K562 (cell line): ENCODE results near the gene RBM19. TPM values are rescaled to one million over a fixed set of nuclear protein-coding genes. Genes with fewer than 3 reads are reported as not detected.
A peak's percentile ranks its signal among the peaks of the same experiment; 100 is the strongest.

Experiments
- ATAC-seq: fragments of 200-7000 bp; cut with Tn5 transposase; 3 replicates; pipeline ENCODE4 v1.9.1; 2020; ENCODE audit warnings: moderate library complexity
- BruUV-seq: library from RNA; stranded (reverse); fragments of 400-500 nt; replicated peaks from 2 replicates; lab custom pipeline; 2021; lab: Mats Ljungman, UMichigan
- CTCF ChIA-PET: fragments of 300-600 bp; formaldehyde crosslinking; extraction: SDS; loops from one replicate; lab custom pipeline; 2021; ENCODE audit warnings: low intra/inter-chr PET ratio; lab: Yijun Ruan, JAX
- POLR2A ChIA-PET: fragments of 300-600, 350-650 bp; sonication (Branson Sonifier 250); formaldehyde crosslinking; extraction: SDS; loops from one replicate; lab custom pipeline; 2021; ENCODE audit warnings: antibody characterized with exemption, inconsistent platforms; lab: Yijun Ruan, JAX
- DNase-seq, 4 experiments: peaks; one replicate each; pipeline versions ENCODE4 v3.0.0 to v3.0.0-alpha.2; 2011 to 2018; ENCODE audit warnings: low spot score in 3 of 4, mixed read lengths in 3 of 4; ENCODE audit errors: extremely low read depth in 1 of 4
- FAIRE-seq: peaks from 2 replicates; lab custom pipeline; 2011; peaks lifted over from hg19 to GRCh38; lab: Jason Lieb, UNC
- H2AFZ ChIP-seq: 2 replicates; pipeline ENCODE4 v1.6.0; 2011; ENCODE audit warnings: low read depth, low read length, control low read depth, inconsistent platforms
- H3K27ac ChIP-seq: fragments of 200-600 bp; 3 replicates; pipeline ENCODE4 v1.8.0; 2011; ENCODE audit warnings: low read depth, mild to moderate bottlenecking, control low read depth, inconsistent platforms, low read length, moderate library complexity, mixed read lengths; ENCODE audit errors: extremely low read depth
- H3K27me3 ChIP-seq, 2 experiments: fragments of 300-600 bp in 1 of 2; 2 replicates in 1 of 2; 3 replicates in 1 of 2; pipeline versions ENCODE4 v1.6.0 to v1.8.0; 2011; ENCODE audit warnings: inconsistent platforms in 2 of 2, low read length in 2 of 2, mild to moderate bottlenecking in 1 of 2, mixed read lengths in 1 of 2, moderate library complexity in 1 of 2; ENCODE audit not compliant: control insufficient read depth in 2 of 2, insufficient read depth in 2 of 2
- H3K36me3 ChIP-seq: fragments of 300-600 bp; 3 replicates; pipeline ENCODE4 v1.8.0; 2011; ENCODE audit warnings: mild to moderate bottlenecking, low read length, inconsistent platforms; ENCODE audit not compliant: control insufficient read depth, insufficient read depth
- H3K4me1 ChIP-seq, 2 experiments: fragments of 200-600 bp in 1 of 2; replicated peaks in 1 of 2; 2 replicates in 1 of 2; 3 replicates in 1 of 2; pipeline versions ENCODE4 v1.5.1 to v1.8.0; 2011; ENCODE audit warnings: inconsistent platforms in 2 of 2, low read length in 2 of 2, mild to moderate bottlenecking in 1 of 2, mixed read lengths in 1 of 2, moderate library complexity in 1 of 2; ENCODE audit not compliant: control insufficient read depth in 2 of 2, insufficient read depth in 2 of 2
- H3K4me2 ChIP-seq: 2 replicates; pipeline ENCODE4 v1.6.1; 2011; ENCODE audit warnings: low read length, control low read depth, inconsistent platforms, mixed read lengths; ENCODE audit not compliant: insufficient read depth
- H3K4me3 ChIP-seq: fragments of 200-600 bp; sonication (generic), shearing (Covaris generic); 2 replicates; pipeline ENCODE4 v1.5.1; 2016; ENCODE audit warnings: control low read depth, inconsistent platforms
- H3K79me2 ChIP-seq: fragments of 200-600 bp; 3 replicates; pipeline ENCODE4 v1.8.0; 2011; ENCODE audit warnings: low read length, inconsistent platforms; ENCODE audit not compliant: control insufficient read depth, insufficient read depth
- H3K9ac ChIP-seq, 2 experiments: 2 replicates each; pipeline versions ENCODE4 v1.6.0 to v1.6.1; 2011; ENCODE audit warnings: low read depth in 2 of 2, low read length in 2 of 2, control low read depth in 1 of 2, inconsistent platforms in 1 of 2, mild to moderate bottlenecking in 1 of 2, mixed read lengths in 1 of 2; ENCODE audit not compliant: insufficient read depth in 1 of 2
- H3K9me1 ChIP-seq: one replicate; pipeline ENCODE4 v1.6.0; 2011; ENCODE audit warnings: inconsistent platforms, mild to moderate bottlenecking, low read length, moderate library complexity; ENCODE audit not compliant: control insufficient read depth, insufficient read depth
- H3K9me3 ChIP-seq: replicated peaks from 2 replicates; pipeline ENCODE4 v1.5.1; 2011; ENCODE audit warnings: low read depth, low read length, inconsistent platforms; ENCODE audit not compliant: control insufficient read depth, insufficient read depth
- H4K20me1 ChIP-seq: replicated peaks from 2 replicates; pipeline ENCODE4 v1.6.1; 2011; ENCODE audit warnings: low read length, inconsistent platforms, mixed read lengths; ENCODE audit not compliant: control insufficient read depth, insufficient read depth
- BCL6 ChIP-seq: fragments of 250-450 bp; sonication (Bioruptor Pico); IDR thresholded peaks from 2 replicates; pipeline ENCODE4 v1.4.0; 2020
- C11orf30 ChIP-seq: fragments of 450-650 bp; IDR thresholded peaks from 2 replicates; pipeline ENCODE4 v1.6.1; 2016; ENCODE audit warnings: low read depth, mild to moderate bottlenecking
- CC2D1A ChIP-seq: fragments of 450-650 bp; IDR thresholded peaks from 2 replicates; pipeline ENCODE4 v1.6.1; 2017; ENCODE audit warnings: mild to moderate bottlenecking
- FOXK2 ChIP-seq, 2 experiments: fragments of 450-650 bp; IDR thresholded peaks in 1 of 2; conservative IDR thresholded peaks in 1 of 2; 2 replicates each; pipeline ENCODE4 v1.6.1; 2016; ENCODE audit warnings: low read depth in 2 of 2, mild to moderate bottlenecking in 1 of 2
- LEF1 ChIP-seq: fragments of 450-650 bp; IDR thresholded peaks from 2 replicates; pipeline ENCODE4 v1.6.1; 2016; ENCODE audit warnings: mild to moderate bottlenecking
- NFATC3 ChIP-seq: fragments of 450-650 bp; IDR thresholded peaks from 2 replicates; pipeline ENCODE4 v1.6.1; 2017; ENCODE audit warnings: mild to moderate bottlenecking
- NFIC ChIP-seq: fragments of 450-650 bp; IDR thresholded peaks from 2 replicates; pipeline ENCODE4 v1.6.1; 2017; ENCODE audit warnings: mild to moderate bottlenecking, inconsistent platforms
- NR2C2 ChIP-seq, 2 experiments: fragments of 200-800 bp in 1 of 2; sonication (Bioruptor generic) in 1 of 2; sonication (generic) in 1 of 2; formaldehyde crosslinking in 1 of 2; IDR thresholded peaks; 2 replicates each; pipeline versions ENCODE4 v1.6.1 to v1.8.0; 2016 to 2022; ENCODE audit warnings: mild to moderate bottlenecking in 1 of 2, missing compliant biosample characterization in 1 of 2, missing genetic modification characterization in 1 of 2, missing genetic modification reagents in 1 of 2
- PHF21A ChIP-seq: fragments of 450-650 bp; IDR thresholded peaks from 2 replicates; pipeline ENCODE4 v1.6.1; 2017; ENCODE audit warnings: low read depth, borderline replicate concordance
- RFX5 ChIP-seq: IDR thresholded peaks from 2 replicates; pipeline ENCODE4 v1.6.1; 2011; ENCODE audit warnings: low read depth, mild to moderate bottlenecking, improper control_type of control experiment, low read length
- SRF ChIP-seq, 2 experiments: fragments of 250-450, 450-650 bp in 1 of 2; sonication (Bioruptor Pico) in 1 of 2; sonication (generic) in 1 of 2; formaldehyde crosslinking; IDR thresholded peaks; 2 replicates each; pipeline versions ENCODE4 v1.5.0 to v1.5.1; 2020 to 2022; ENCODE audit warnings: mild to moderate bottlenecking in 1 of 2, missing genetic modification reagents in 1 of 2
- ZNF239 ChIP-seq: fragments of 250-450 bp; sonication (Bioruptor Pico); IDR thresholded peaks from 2 replicates; pipeline ENCODE4 v1.4.0; 2020; ENCODE audit warnings: mild to moderate bottlenecking
- ZNF780A ChIP-seq: fragments of 250-450 bp; sonication (Bioruptor Pico); IDR thresholded peaks from 2 replicates; pipeline ENCODE4 v1.5.0; 2021; ENCODE audit warnings: mild to moderate bottlenecking
- WGBS: fragments of 100-300 bp; shearing (Covaris generic); methylation state at CpG from one replicate; pipeline ENCODE4 v1.1.6; 2016; ENCODE audit warnings: low coverage, mixed read lengths; ENCODE audit not compliant: insufficient coverage; ENCODE audit errors: missing lambda C conversion rate; 5-methylcytosine and 5-hydroxymethylcytosine counted together
- in situ Hi-C: fragments of 300-500 bp; cut with MboI; formaldehyde crosslinking; loops from 4 replicates; pipeline ENCODE4 v1.15.0; 2018; ENCODE audit warnings: inconsistent platforms, mixed read lengths
- intact Hi-C: fragments of 100-400 bp; cut with micrococcal nuclease; formaldehyde crosslinking; loops from 2 replicates; pipeline ENCODE4 v1.14.2; 2022
- polyA plus RNA-seq, 8 experiments: library from polyadenylated mRNA; depleted of rRNA in 4 of 8; stranded (reverse) in 5 of 8; unstranded in 3 of 8; fragments of >200 nt; fragmentation: Nextera tagmentation in 2 of 8; fragmentation: Illumina TruSeq in 1 of 8; extraction: Ambion mirVana in 2 of 8; extraction: Trizol in 1 of 8; gene quantifications; 2 replicates each; pipeline versions ENCODE4 v1.2.1 to v1.2.3, GENCODE V29; 2011 to 2014; ENCODE audit warnings: inconsistent platforms in 1 of 8, missing spikeins in 1 of 8
- total RNA-seq, 7 experiments: library from RNA; depleted of rRNA in 6 of 7; stranded (reverse); fragments of >200 nt in 6 of 7; fragmentation: Illumina TruSeq in 2 of 7; extraction: Trizol in 2 of 7; gene quantifications; 2 replicates each; pipeline versions ENCODE4 v1.2.1 to v1.2.3, GENCODE V29; 2011 to 2021; ENCODE audit warnings: low replicate concordance in 1 of 7
- TF ChIP-seq, protein P1 (sequence below): fragments of 450-650 bp; formaldehyde crosslinking; IDR thresholded peaks from 2 replicates; pipeline ENCODE4 v1.4.0; 2020; ENCODE audit warnings: mild to moderate bottlenecking, moderate library complexity

Gene RBM19
- total and polyA plus RNA-seq, 9 of the 15 experiments (the other 6 are each of a cell fraction or from before 2014, with no cell fraction given), result 16.0 to 58.4 (median 37.9) TPM

DNA sequence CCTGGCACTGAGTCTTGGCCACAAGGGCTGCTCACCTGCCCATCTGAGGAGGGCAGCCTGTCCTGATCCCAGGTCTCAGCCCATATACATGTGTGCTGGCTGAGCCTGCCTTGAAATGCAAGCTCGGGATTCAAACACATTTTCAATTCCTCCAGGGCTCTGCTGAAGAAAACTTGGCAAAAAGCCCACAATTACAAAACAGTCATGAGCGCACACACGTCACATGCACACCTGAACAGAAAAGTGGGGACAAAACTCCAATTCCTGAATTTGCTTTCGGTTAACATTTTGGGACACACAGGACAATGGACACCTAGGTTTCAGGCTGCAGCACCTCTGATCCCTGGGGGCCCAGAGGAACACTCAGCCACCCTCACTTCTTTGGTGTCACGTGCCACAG lies 113.9 kb downstream of the RBM19 start:
- H3K4me2 ChIP-seq, result no peak overlapping the region
- WGBS, result 92% methylated on average over 5 of the region's 5 CpGs
- BruUV-seq, result no TSS peak
- H3K9ac ChIP-seq, result 0 out of 4 replicates have a peak overlapping the region, but pooled peaks of 1 of the 2 experiments have one; percentile 31
- ChIA-PET POLR2A (interaction anchor here (2.3 kb wide), 1 partner anchor 9 kb away, joined by 8 read pairs; no protein-coding TSS in a partner anchor), CTCF (no interaction called here)
- no peaks in the 10 kb centered on the region for H3K27me3 ChIP-seq
- DNase-seq (no peak), ATAC-seq (no peak), FAIRE-seq (no peak)
- H3K4me1 ChIP-seq, result peaks cover 15 to 16% of the 10 kb centered on the region in 2 experiments; a peak in 4 of 5 replicates
- intact Hi-C loops, result no loop called here
- no peaks in the 10 kb centered on the region for H3K9me3 ChIP-seq
- no peaks in the 10 kb centered on the region for H3K9me1 ChIP-seq
- no peak overlapping the region for H2AFZ ChIP-seq
- no peak overlapping the region for H3K27ac ChIP-seq
- H4K20me1 ChIP-seq, result no peaks in the 10 kb centered on the region; the same call in none of the 2 replicates
- H3K36me3 ChIP-seq, result peaks cover 53% of the 10 kb centered on the region; the same call in 2 of the 3 replicates
- H3K79me2 ChIP-seq, result no peaks in the 10 kb centered on the region
- in situ Hi-C loops, result no loop called here
- TF ChIP-seq SRF (CRISPR knock-in tag; IDR thresholded peaks at IDR 0.05) (no peak), NFIC (peak; percentile 65)
- H3K4me3 ChIP-seq, result no peak overlapping the region

DNA sequence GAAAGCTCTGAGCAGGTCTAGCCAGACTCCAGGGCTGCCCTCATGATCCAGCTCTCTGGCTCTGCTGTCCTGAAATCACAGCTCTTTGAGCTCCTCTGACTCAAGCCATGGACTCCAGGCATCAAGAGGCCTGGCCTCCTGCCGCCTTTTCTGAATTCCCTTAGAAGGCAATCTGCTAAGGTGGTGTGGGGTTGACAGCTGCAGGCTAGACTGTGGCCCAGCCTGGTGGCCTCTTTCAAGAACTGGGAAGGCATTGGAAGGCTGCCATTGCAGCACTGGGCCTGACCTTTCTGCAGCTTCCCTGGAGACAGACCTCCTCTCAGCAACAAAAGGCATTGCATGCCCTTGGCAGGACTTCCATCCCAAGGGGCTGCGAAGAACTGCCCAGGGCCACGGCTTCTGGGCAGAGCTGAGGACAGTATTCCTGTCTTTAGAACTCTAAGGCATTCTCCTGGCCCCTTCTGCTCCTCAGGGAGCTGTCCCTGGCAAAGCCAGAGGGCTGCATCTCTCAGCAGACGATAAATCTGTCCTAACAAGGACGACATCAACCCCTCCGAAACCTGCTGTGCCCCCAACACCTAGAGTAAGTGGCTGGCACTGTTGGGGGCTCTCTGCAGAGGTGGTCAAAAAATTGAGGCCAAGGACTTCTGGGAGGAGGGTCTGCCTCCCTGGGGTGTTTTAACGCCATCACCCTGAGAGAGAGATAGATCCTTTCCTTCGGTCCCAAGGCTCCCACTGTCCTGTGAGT lies 115.6 kb downstream of the RBM19 start:
- no peak for DNase-seq
- H3K4me2 ChIP-seq, result no peak overlapping the region
- BruUV-seq, result no TSS peak
- intact Hi-C loops, result no loop called here
- H3K36me3 ChIP-seq, result peaks cover 38% of the 10 kb centered on the region; the same call in 2 of the 3 replicates
- no peaks in the 10 kb centered on the region for H3K9me3 ChIP-seq
- no peak for ATAC-seq
- no peak overlapping the region for H3K4me3 ChIP-seq
- no peak for FAIRE-seq
- in situ Hi-C loops, result no loop called here
- no peaks in the 10 kb centered on the region for H3K79me2 ChIP-seq
- H2AFZ ChIP-seq, result no peak overlapping the region
- H3K9me1 ChIP-seq, result no peaks in the 10 kb centered on the region
- ChIA-PET CTCF (no interaction called here), POLR2A (interaction anchor here (0.5 to 2.3 kb wide), 4 partner anchors 11 to 180 kb away, joined by 3 to 8 read pairs (median 3); no protein-coding TSS in a partner anchor)
- WGBS, result 93% methylated on average over 8 of the region's 8 CpGs
- peaks cover 14 to 15% of the 10 kb centered on the region in 2 experiments; a peak in 4 of 5 replicates for H3K4me1 ChIP-seq
- H3K9ac ChIP-seq, result 0 out of 4 replicates have a peak overlapping the region, but pooled peaks of 1 of the 2 experiments have one; percentile 4
- no peak overlapping the region for H3K27ac ChIP-seq
- H4K20me1 ChIP-seq, result no peaks in the 10 kb centered on the region; the same call in none of the 2 replicates
- no peaks in the 10 kb centered on the region for H3K27me3 ChIP-seq
- no peak for TF ChIP-seq PHF21A
- TF ChIP-seq NR2C2 (CRISPR knock-in tag; IDR thresholded peaks at IDR 0.05), result no peak
- no peak for TF ChIP-seq NR2C2 (tag; IDR thresholded peaks at IDR 0.05)
- no peak for TF ChIP-seq ZNF239 (CRISPR knock-in tag)
- TF ChIP-seq, protein P1, sequence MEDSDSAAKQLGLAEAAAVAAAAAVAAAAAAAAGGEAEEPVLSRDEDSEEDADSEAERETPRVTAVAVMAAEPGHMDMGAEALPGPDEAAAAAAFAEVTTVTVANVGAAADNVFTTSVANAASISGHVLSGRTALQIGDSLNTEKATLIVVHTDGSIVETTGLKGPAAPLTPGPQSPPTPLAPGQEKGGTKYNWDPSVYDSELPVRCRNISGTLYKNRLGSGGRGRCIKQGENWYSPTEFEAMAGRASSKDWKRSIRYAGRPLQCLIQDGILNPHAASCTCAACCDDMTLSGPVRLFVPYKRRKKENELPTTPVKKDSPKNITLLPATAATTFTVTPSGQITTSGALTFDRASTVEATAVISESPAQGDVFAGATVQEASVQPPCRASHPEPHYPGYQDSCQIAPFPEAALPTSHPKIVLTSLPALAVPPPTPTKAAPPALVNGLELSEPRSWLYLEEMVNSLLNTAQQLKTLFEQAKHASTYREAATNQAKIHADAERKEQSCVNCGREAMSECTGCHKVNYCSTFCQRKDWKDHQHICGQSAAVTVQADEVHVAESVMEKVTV (CRISPR knock-in tag), result no peak
- TF ChIP-seq ZNF780A (CRISPR knock-in tag), result no peak
- no peak for TF ChIP-seq NFATC3
- TF ChIP-seq RFX5, result no peak
- TF ChIP-seq C11orf30, result no peak
- no peak for TF ChIP-seq FOXK2 (conservative IDR thresholded peaks at IDR 0.05 in 1 of 2, IDR thresholded peaks at IDR 0.05 in 1 of 2; ENCODE audit: low read depth in 2 of 2)
- TF ChIP-seq BCL6 (CRISPR knock-in tag), result no peak
- TF ChIP-seq CC2D1A, result no peak
- TF ChIP-seq LEF1, result no peak
